Right lobe of liver (tissue), 6 donors: Measurements from ENCODE around the gene CAMK4. TPM values are rescaled to one million over a fixed set of nuclear protein-coding genes. Genes with fewer than 3 reads are reported as not detected.

Experiments
- ATAC-seq, 4 donors: fragments of 200-7000 bp; cut with Tn5 transposase; one replicate each; pipeline ENCODE4 v1.9.1; 2020; ENCODE audit warnings: mild to moderate bottlenecking in 4 of 4, moderate library complexity in 4 of 4
- DNase-seq, 3 donors: peaks; one replicate each; pipeline ENCODE4 v3.0.0-alpha.2; 2020
- H3K27ac ChIP-seq, 3 donors: fragments of 200-600 bp; one replicate each; pipeline ENCODE4 v1.8.0; 2022
- H3K27me3 ChIP-seq, 2 donors: fragments of 200-600 bp; one replicate each; pipeline ENCODE4 v1.8.0; 2022
- H3K36me3 ChIP-seq, 4 donors: fragments of 200-600 bp; sonication (generic) in 1 of 4; one replicate each; pipeline versions ENCODE4 v1.5.1 to v1.8.0; 2017 to 2022; ENCODE audit warnings: control low read depth in 1 of 4
- H3K4me1 ChIP-seq, 4 donors: fragments of 200-600 bp; sonication (generic) in 1 of 4; one replicate each; pipeline versions ENCODE4 v1.5.1 to v1.8.0; 2017 to 2022; ENCODE audit warnings: control low read depth in 1 of 4
- H3K4me3 ChIP-seq, 3 donors: fragments of 200-600 bp; one replicate each; pipeline ENCODE4 v1.8.0; 2022
- H3K9me3 ChIP-seq, 4 donors: fragments of 200-600 bp; sonication (generic) in 1 of 4; one replicate each; pipeline versions ENCODE4 v1.5.1 to v1.8.0; 2017 to 2022; ENCODE audit warnings: control low read depth in 1 of 4
- POLR2A ChIP-seq: fragments of 450-650 bp; IDR thresholded peaks from one replicate; pipeline ENCODE4 v1.6.1; 2017; ENCODE audit warnings: antibody characterized with exemption, mild to moderate bottlenecking
- WGBS: methylation state at CpG from one replicate; pipeline ENCODE4 v1.1.6; 2018; ENCODE audit warnings: low coverage, low lambda C conversion rate; ENCODE audit not compliant: insufficient coverage; ENCODE audit errors: missing lambda C conversion rate; 5-methylcytosine and 5-hydroxymethylcytosine counted together
- intact Hi-C, 2 donors: fragments of 100-400 bp; cut with DNase I; formaldehyde crosslinking; loops; one replicate each; pipeline versions ENCODE4 v1.11.2 to v1.14.1; 2022
- total RNA-seq, 6 experiments: library from RNA; depleted of rRNA in 2 of 6; stranded (reverse); fragments of >200 nt in 2 of 6; fragmentation: NEBNext Ultra II Directional in 3 of 6; extraction: Animal tissue kit (Norgen Biotek cat#: 25700) in 3 of 6; gene quantifications; one replicate each; pipeline versions ENCODE4 v1.1.0 to v1.2.4, GENCODE V29; 2016 to 2023
- TF ChIP-seq, protein P1 (sequence below), 4 donors: fragments of 200-600 bp in 3 of 4; fragments of 450-650 bp in 1 of 4; IDR thresholded peaks; one replicate each; pipeline versions ENCODE4 v1.5.1 to v1.8.0; 2016 to 2022; ENCODE audit warnings: antibody characterized with exemption in 4 of 4, mild to moderate bottlenecking in 2 of 4
- donor health status: DM: no; HTN: yes; CAD: no.
- donor health status: DM: no; HTN: no; CAD: no.
- donor health status: DM: no; HTN: no; CAD: no.
- donor health status: DM: no; HTN: yes; CAD: no.
- donor health status: DM: no; HTN: yes; CAD: no.

The CAMK4 gene
- total RNA-seq, 6 experiments from 2014 or later, result 0.81 to 4.3 (median 1.3) TPM

DNA sequence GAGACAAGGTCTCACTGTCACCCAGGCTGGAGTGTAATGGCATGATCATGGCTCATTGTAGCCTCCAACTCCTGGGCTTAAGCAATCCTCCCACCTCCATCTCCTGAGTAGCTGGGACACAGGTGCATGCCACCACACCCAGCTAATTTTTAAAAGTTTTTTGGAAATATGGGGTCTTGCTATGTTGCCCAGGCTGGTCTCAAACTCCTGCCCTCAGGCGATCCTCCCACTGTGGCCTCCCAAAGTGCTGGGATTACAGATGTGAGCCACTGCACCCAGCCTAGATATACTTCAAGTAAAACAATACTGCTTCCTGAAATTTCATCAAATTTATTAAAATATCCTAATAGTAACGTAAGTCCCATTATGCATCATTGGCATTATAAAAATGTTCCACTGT, 254.7 kb downstream of the CAMK4 start:
- 85% methylated on average over 2 of the region's 2 CpGs for WGBS
- no peak for ATAC-seq
- no peak for DNase-seq
- no peak overlapping the region for H3K27ac ChIP-seq
- no peaks in the 10 kb centered on the region for H3K36me3 ChIP-seq
- H3K4me3 ChIP-seq, result no peak overlapping the region
- H3K4me1 ChIP-seq, result no peaks in the 10 kb centered on the region
- intact Hi-C loops, result no loop called here
- no peaks in the 10 kb centered on the region for H3K27me3 ChIP-seq
- no peaks in the 10 kb centered on the region for H3K9me3 ChIP-seq
- TF ChIP-seq POLR2A, result no peak
- TF ChIP-seq, protein P1, sequence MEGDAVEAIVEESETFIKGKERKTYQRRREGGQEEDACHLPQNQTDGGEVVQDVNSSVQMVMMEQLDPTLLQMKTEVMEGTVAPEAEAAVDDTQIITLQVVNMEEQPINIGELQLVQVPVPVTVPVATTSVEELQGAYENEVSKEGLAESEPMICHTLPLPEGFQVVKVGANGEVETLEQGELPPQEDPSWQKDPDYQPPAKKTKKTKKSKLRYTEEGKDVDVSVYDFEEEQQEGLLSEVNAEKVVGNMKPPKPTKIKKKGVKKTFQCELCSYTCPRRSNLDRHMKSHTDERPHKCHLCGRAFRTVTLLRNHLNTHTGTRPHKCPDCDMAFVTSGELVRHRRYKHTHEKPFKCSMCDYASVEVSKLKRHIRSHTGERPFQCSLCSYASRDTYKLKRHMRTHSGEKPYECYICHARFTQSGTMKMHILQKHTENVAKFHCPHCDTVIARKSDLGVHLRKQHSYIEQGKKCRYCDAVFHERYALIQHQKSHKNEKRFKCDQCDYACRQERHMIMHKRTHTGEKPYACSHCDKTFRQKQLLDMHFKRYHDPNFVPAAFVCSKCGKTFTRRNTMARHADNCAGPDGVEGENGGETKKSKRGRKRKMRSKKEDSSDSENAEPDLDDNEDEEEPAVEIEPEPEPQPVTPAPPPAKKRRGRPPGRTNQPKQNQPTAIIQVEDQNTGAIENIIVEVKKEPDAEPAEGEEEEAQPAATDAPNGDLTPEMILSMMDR (IDR thresholded peaks at IDR 0.05), result no peak

DNA sequence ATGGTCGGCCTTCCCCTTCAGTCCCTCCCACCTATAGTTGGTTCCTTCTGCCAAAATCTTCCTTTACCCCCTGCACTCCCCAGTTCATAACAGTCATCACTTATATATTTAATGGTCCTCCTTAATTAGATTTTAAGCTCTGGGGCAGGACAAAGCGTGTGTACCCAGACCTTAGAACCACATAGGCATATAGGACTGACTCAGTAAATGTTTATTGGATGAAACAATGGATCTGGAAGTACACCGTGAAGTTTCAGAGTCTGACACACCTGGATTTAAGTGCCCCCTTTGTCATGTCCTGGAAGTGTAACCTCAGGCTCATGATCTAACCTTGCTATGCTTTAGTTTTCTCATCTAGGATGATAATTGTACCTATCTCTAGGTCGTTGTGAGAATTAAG, 256.2 kb downstream of the CAMK4 start:
- Histone ChIP-seq H3K27ac (no peak overlapping the region), H3K4me3 (no peak overlapping the region), H3K4me1 (no peaks in the 10 kb centered on the region), H3K9me3 (no peaks in the 10 kb centered on the region), H3K27me3 (no peaks in the 10 kb centered on the region), H3K36me3 (no peaks in the 10 kb centered on the region)
- 56% methylated on average over 4 of the region's 4 CpGs for WGBS
- DNase-seq (no peak), ATAC-seq (no peak)
- intact Hi-C loops, result no loop called here
- TF ChIP-seq, protein P1 (IDR thresholded peaks at IDR 0.05), result no peak
- no peak for TF ChIP-seq POLR2A

DNA sequence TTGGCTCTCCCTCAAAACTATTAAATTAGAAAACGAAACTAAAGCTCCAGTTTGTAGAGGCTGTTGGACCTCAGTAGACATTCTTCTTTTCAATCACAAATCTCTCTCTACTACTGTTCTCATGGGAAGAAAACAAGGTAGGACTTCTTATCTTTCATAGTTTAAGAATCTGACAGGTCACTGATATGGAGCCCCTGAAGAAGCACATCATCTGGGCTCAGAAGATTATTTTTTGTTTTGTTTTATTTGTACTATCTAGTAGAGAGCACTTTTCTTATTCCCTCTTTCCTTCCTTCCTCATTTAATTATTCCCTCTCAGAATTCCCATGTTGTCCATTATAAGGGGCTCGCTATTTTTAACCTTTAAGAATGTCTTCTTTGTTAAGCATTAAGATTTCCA, 261.9 kb downstream of the CAMK4 start:
- Histone ChIP-seq H3K4me1 (no peaks in the 10 kb centered on the region), H3K36me3 (no peaks in the 10 kb centered on the region), H3K27ac (no peak overlapping the region), H3K4me3 (no peak overlapping the region), H3K27me3 (no peaks in the 10 kb centered on the region), H3K9me3 (no peaks in the 10 kb centered on the region)
- WGBS, result 51% methylated on average over 2 of the region's 2 CpGs
- intact Hi-C loops, result no loop called here
- DNase-seq (no peak), ATAC-seq (no peak)
- TF ChIP-seq POLR2A, result no peak
- TF ChIP-seq, protein P1 (IDR thresholded peaks at IDR 0.05), result no peak

DNA sequence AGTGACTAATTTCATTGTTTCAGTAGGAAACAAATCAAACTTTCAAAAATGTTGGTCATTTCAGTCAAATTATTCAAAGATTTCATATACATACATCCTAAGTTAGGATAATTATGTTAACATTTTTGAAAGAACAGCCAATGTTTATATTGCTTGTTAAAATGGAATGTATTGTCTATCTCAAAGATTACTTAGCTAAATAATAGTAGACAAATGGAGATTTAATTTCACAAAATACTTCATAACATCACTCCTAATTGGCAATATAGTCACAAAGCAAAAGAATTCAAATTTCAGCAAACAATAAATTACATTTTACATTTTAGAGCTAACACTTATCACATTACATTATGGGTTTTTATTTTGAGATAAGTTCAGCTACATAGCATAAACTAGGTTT, 262.7 kb downstream of the CAMK4 start:
- TF ChIP-seq, protein P1 (IDR thresholded peaks at IDR 0.05), result no peak
- no peak for TF ChIP-seq POLR2A
- no peaks in the 10 kb centered on the region for H3K27me3 ChIP-seq
- intact Hi-C loops, result no loop called here
- no peak overlapping the region for H3K27ac ChIP-seq
- no peak overlapping the region for H3K4me3 ChIP-seq
- no peaks in the 10 kb centered on the region for H3K9me3 ChIP-seq
- no peaks in the 10 kb centered on the region for H3K4me1 ChIP-seq
- no peak for DNase-seq
- no peak for ATAC-seq
- no peaks in the 10 kb centered on the region for H3K36me3 ChIP-seq

DNA sequence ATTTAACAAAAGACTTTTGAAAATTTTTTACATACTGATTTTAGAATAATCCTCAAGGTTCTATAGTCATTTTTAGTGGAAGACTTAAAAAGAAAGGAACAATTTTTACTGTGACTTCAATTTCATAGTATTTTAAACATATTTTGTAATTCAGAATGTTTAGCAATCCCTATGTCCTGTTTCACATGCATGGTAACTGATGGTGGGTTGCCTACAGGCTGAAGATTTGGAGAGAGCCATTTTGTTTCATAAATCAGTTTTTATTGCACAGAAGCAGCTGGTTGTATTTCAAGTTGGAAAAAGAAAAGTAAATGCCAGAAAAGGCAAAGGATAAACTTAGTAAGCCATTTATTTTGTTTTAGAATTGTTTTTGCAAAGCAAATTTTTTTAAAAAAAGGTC, 264.2 kb downstream of the CAMK4 start:
- DNase-seq, result no peak
- Histone ChIP-seq H3K4me1 (no peaks in the 10 kb centered on the region), H3K27me3 (no peaks in the 10 kb centered on the region), H3K36me3 (no peaks in the 10 kb centered on the region), H3K4me3 (no peak overlapping the region), H3K27ac (no peak overlapping the region), H3K9me3 (no peaks in the 10 kb centered on the region)
- intact Hi-C loops, result no loop called here
- TF ChIP-seq POLR2A, result no peak
- TF ChIP-seq, protein P1 (IDR thresholded peaks at IDR 0.05), result no peak
- no peak for ATAC-seq
